H9 (cell line): Measurements from ENCODE around the gene XG. TPM values are rescaled to one million over a fixed set of nuclear protein-coding genes. Genes with fewer than 3 reads are reported as not detected.
"Not testable (repeated sequence)": the region's sequence is repeated elsewhere in the genome, so short reads cannot be mapped to it uniquely, and the experiment has no call there.

Experiments used
- DNase-seq: peaks from one replicate; pipeline ENCODE4 v3.0.0-alpha.2; 2017
- H2AFZ ChIP-seq: one replicate; pipeline ENCODE4 v1.6.1; 2013; ENCODE audit warnings: mild to moderate bottlenecking, low read length, control low read depth, moderate library complexity
- H2AK5ac ChIP-seq: 2 replicates; pipeline ENCODE4 v1.6.1; 2013; ENCODE audit warnings: low read length, control low read depth, mixed read lengths; ENCODE audit not compliant: insufficient read length
- H2BK120ac ChIP-seq: one replicate; pipeline ENCODE4 v1.6.1; 2013; ENCODE audit warnings: low read depth, mild to moderate bottlenecking, low read length, control low read depth, inconsistent platforms; ENCODE audit not compliant: poor library complexity, severe bottlenecking
- H2BK12ac ChIP-seq: 2 replicates; pipeline ENCODE4 v1.6.1; 2013; ENCODE audit warnings: low read length, control low read depth, mixed read lengths, low read depth; ENCODE audit not compliant: insufficient read length
- H2BK15ac ChIP-seq: 2 replicates; pipeline ENCODE4 v1.6.1; 2013; ENCODE audit warnings: low read depth, low read length, control low read depth
- H2BK20ac ChIP-seq: one replicate; pipeline ENCODE4 v1.6.1; 2013; ENCODE audit warnings: low read depth, mild to moderate bottlenecking, low read length, control low read depth, inconsistent platforms; ENCODE audit not compliant: poor library complexity, severe bottlenecking
- H2BK5ac ChIP-seq: 2 replicates; pipeline ENCODE4 v1.6.1; 2013; ENCODE audit warnings: low read length, control low read depth, mixed read lengths; ENCODE audit not compliant: insufficient read length
- H3K14ac ChIP-seq: 2 replicates; pipeline ENCODE4 v1.6.1; 2013; ENCODE audit warnings: low read length, control low read depth; ENCODE audit not compliant: insufficient read depth
- H3K18ac ChIP-seq: 2 replicates; pipeline ENCODE4 v1.6.1; 2013; ENCODE audit warnings: low read depth, mild to moderate bottlenecking, mixed read lengths, low read length, control low read depth; ENCODE audit not compliant: insufficient read length
- H3K23ac ChIP-seq: 2 replicates; pipeline ENCODE4 v1.6.1; 2013; ENCODE audit warnings: low read length, control low read depth, mixed read lengths, low read depth; ENCODE audit not compliant: insufficient read length
- H3K23me2 ChIP-seq: 2 replicates; pipeline ENCODE4 v1.6.1; 2013; ENCODE audit warnings: low read depth, mild to moderate bottlenecking, mixed read lengths, low read length, control low read depth; ENCODE audit not compliant: insufficient read length, poor library complexity, severe bottlenecking
- H3K27ac ChIP-seq: 2 replicates; pipeline ENCODE4 v1.5.1; 2013; ENCODE audit warnings: low read length, control low read depth, mixed read lengths, low read depth; ENCODE audit not compliant: insufficient read length
- H3K27me3 ChIP-seq: 2 replicates; pipeline ENCODE4 v1.6.1; 2013; ENCODE audit warnings: low read length, control low read depth, inconsistent platforms; ENCODE audit not compliant: insufficient read depth
- H3K4ac ChIP-seq: 2 replicates; pipeline ENCODE4 v1.6.1; 2013; ENCODE audit warnings: low read depth, mild to moderate bottlenecking, control low read depth, inconsistent platforms, low read length, moderate library complexity
- H3K4me1 ChIP-seq: 2 replicates; pipeline ENCODE4 v1.6.1; 2013; ENCODE audit warnings: low read length, control low read depth, inconsistent platforms; ENCODE audit not compliant: insufficient read depth
- H3K4me2 ChIP-seq: 2 replicates; pipeline ENCODE4 v1.6.1; 2013; ENCODE audit warnings: low read length, control low read depth, mixed read lengths; ENCODE audit not compliant: insufficient read length, insufficient read depth
- H3K56ac ChIP-seq: 2 replicates; pipeline ENCODE4 v1.6.1; 2013; ENCODE audit warnings: low read depth, mild to moderate bottlenecking, mixed read lengths, low read length, control low read depth; ENCODE audit not compliant: insufficient read length
- H3K79me1 ChIP-seq: 2 replicates; pipeline ENCODE4 v1.6.1; 2013; ENCODE audit warnings: low read depth, mild to moderate bottlenecking, moderate library complexity, low read length, control low read depth, inconsistent platforms; ENCODE audit not compliant: insufficient read depth, poor library complexity, severe bottlenecking
- H3K79me2 ChIP-seq: 2 replicates; pipeline ENCODE4 v1.6.1; 2013; ENCODE audit warnings: low read length, control low read depth, inconsistent platforms; ENCODE audit not compliant: insufficient read depth
- H3K9ac ChIP-seq: 2 replicates; pipeline ENCODE4 v1.6.1; 2013; ENCODE audit warnings: low read length, control low read depth, mixed read lengths; ENCODE audit not compliant: insufficient read length; ENCODE audit errors: extremely low read depth
- H3K9me3 ChIP-seq: one replicate; pipeline ENCODE4 v1.6.1; 2013; ENCODE audit warnings: low read depth, low read length, inconsistent platforms; ENCODE audit not compliant: control insufficient read depth
- H3T11ph ChIP-seq: one replicate; pipeline ENCODE4 v1.6.1; 2013; ENCODE audit warnings: mild to moderate bottlenecking, low read length, control low read depth, inconsistent platforms
- H4K20me1 ChIP-seq: one replicate; pipeline ENCODE4 v1.6.1; 2013; ENCODE audit not compliant: control insufficient read depth, insufficient read length, insufficient read depth
- H4K5ac ChIP-seq: 2 replicates; pipeline ENCODE4 v1.6.1; 2013; ENCODE audit warnings: low read depth, mild to moderate bottlenecking, mixed read lengths, low read length, control low read depth; ENCODE audit not compliant: insufficient read length
- H4K8ac ChIP-seq: replicated peaks from 2 replicates; pipeline ENCODE4 v1.6.1; 2013; ENCODE audit warnings: low read length, control low read depth, mixed read lengths, low read depth; ENCODE audit not compliant: insufficient read length
- H4K91ac ChIP-seq: 2 replicates; pipeline ENCODE4 v1.6.1; 2013; ENCODE audit warnings: low read depth, mild to moderate bottlenecking, moderate library complexity, mixed read lengths, low read length, control low read depth; ENCODE audit not compliant: insufficient read length
- H3K27ac Mint-ChIP-seq, 3 experiments: 2 replicates in 2 of 3; 3 replicates in 1 of 3; pipeline ENCODE4 v1.8.0; 2020 to 2021; ENCODE audit warnings: mixed read lengths in 3 of 3, mild to moderate bottlenecking in 1 of 3, moderate library complexity in 1 of 3
- H3K27me3 Mint-ChIP-seq: 2 replicates; pipeline ENCODE4 v1.8.0; 2021; ENCODE audit warnings: low read depth, mild to moderate bottlenecking, moderate library complexity, mixed read lengths
- H3K36me3 Mint-ChIP-seq, 3 experiments: 2 replicates in 2 of 3; 3 replicates in 1 of 3; pipeline ENCODE4 v1.8.0; 2020 to 2021; ENCODE audit warnings: low read depth in 3 of 3, mixed read lengths in 3 of 3; ENCODE audit not compliant: insufficient read depth in 1 of 3
- H3K4me1 Mint-ChIP-seq, 2 experiments: 2 replicates each; pipeline ENCODE4 v1.8.0; 2020; ENCODE audit warnings: mixed read lengths in 2 of 2
- H3K4me3 Mint-ChIP-seq, 2 experiments: 2 replicates in 1 of 2; 3 replicates in 1 of 2; pipeline ENCODE4 v1.8.0; 2020 to 2021; ENCODE audit warnings: mild to moderate bottlenecking in 2 of 2, mixed read lengths in 2 of 2, moderate library complexity in 1 of 2
- H3K9me3 Mint-ChIP-seq, 2 experiments: 2 replicates in 1 of 2; 3 replicates in 1 of 2; pipeline ENCODE4 v1.8.0; 2020; ENCODE audit warnings: mild to moderate bottlenecking in 2 of 2, mixed read lengths in 2 of 2, moderate library complexity in 1 of 2
- WGBS: extraction: QIAGEN DNeasy Blood & Tissue Kit; methylation state at CpG from one replicate; pipeline ENCODE4 v1.1.7; 2013; ENCODE audit warnings: missing lambda C conversion rate, low lambda C conversion rate, mixed read lengths; ENCODE audit not compliant: insufficient read length; ENCODE audit errors: extremely low coverage; 5-methylcytosine and 5-hydroxymethylcytosine counted together
- total RNA-seq: library from RNA; stranded (reverse); gene quantifications from 2 replicates; pipeline ENCODE4 v1.2.1, GENCODE V29; 2021

XG gene
- total RNA-seq, 1 experiment from 2014 or later = 1.1 TPM

GRCh38 chrX:2755163-2755715 lies 3.4 kb downstream of the XG start:
- H2BK120ac ChIP-seq, H3K4me2 ChIP-seq, H3K79me2 ChIP-seq, H3K4me1 ChIP-seq, H3K27me3 ChIP-seq, H4K8ac ChIP-seq, H3K56ac ChIP-seq, H2AK5ac ChIP-seq, H3K23ac ChIP-seq, H4K91ac ChIP-seq, H3K18ac ChIP-seq, H3K4me3 Mint-ChIP-seq, H3K9me3 Mint-ChIP-seq, H4K5ac ChIP-seq, H3K27ac Mint-ChIP-seq, H3K27me3 Mint-ChIP-seq, H3K4ac ChIP-seq, H3K27ac ChIP-seq, H4K20me1 ChIP-seq, H3T11ph ChIP-seq, H2BK15ac ChIP-seq, H3K23me2 ChIP-seq, H3K36me3 Mint-ChIP-seq, H2BK5ac ChIP-seq, H2BK12ac ChIP-seq, H3K79me1 ChIP-seq, H3K14ac ChIP-seq, H3K9me3 ChIP-seq, H2BK20ac ChIP-seq, H2AFZ ChIP-seq, H3K9ac ChIP-seq, DNase-seq: not testable (repeated sequence)
- WGBS = no CpG with 5 or more reads among the region's 5 CpGs
- H3K4me1 Mint-ChIP-seq = peaks cover 21 to 22% of the 10 kb centered on the region in 2 experiments
